Activated T-helper 9 cell treated with anti-CD3 and anti-CD28 coated beads, Interleukin-2, amount 50 U/mL, for 16 hours (primary cell): ENCODE measurements around the gene YIPF6.
"Not testable (repeated sequence)": the region's sequence is repeated elsewhere in the genome, so short reads cannot be mapped to it uniquely, and the experiment has no call there.

Experiments
- DNase-seq: peaks from one replicate; pipeline ENCODE4 v3.0.0-alpha.2; 2020; ENCODE audit warnings: low read depth

YIPF6 gene

DNA sequence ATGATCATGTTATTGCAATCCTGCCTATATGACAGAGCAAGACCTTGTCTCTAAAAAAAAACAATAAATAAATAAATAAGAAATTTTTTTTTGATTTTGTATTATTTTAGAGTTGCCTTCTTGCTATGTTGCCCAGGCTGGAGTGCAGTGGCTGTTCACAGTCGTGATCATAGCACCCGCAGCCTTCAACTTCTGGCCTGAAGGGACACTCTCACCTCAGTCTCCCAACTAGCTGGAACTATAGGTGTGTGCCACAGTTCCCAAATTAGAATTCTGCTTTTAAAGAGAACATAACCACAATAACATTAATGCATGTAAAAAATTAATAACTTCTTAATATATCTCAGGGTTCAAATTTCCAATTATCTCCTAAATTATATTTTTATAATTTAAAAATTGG is 7.8 kb downstream of the YIPF6 start:
- no peak for DNase-seq

DNA sequence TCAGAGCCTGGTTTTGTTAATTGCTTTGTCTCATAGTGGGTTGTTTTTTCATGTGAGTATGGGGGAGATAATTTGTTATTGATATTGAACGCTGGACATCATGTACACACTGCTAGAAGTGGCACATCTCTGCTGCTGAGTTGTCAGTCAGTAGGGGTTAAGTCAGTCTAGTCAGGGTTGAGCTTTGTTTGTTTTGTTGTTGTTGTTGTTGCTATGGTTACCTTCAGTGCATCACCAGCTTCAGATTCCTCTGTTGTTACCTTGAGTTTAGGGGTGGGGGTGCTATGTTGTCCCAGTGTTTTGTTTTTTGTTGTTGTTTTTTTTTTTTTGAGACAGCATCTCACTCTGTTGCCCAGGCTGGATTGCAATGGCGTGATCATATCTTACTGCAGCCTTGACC is 9.9 kb downstream of the YIPF6 start:
- no peak for DNase-seq

DNA sequence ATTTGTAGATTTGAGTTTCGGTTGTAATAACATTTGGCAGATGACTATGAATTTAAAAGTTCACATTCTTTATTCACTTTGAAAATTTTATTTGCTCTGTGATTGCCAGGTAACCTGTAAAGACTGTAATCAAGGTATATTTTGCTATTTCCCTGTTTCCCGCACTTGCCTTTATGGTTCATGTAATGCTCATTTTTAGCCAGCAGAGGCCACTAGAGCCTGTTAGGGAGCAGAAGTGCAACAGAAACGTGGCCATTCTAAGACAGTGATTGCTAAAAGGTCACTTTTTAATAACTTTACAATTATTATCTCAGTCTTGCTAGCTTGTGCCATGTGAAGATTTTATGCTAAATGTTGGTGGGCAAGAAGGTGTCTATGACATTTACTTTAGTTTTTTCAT is 12.4 kb downstream of the YIPF6 start:
- no peak for DNase-seq

DNA sequence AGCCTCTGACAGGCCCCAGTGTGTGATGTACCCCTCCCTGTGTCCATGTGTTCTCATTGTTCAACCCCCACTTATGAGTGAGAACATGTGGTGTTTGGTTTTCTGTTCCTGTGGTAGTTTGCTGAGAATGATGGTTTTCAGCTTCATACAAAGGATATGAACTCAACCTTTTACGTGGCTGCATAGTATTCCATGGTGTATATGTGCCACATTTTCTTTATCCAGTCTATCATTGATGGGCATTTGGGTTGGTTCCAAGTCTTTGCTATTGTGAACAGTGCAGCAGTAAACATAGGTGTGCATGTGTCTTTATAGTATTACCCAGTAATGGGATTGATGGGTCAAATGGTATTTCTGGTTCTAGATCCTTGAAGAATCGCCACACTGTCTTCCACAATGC is 25.8 kb downstream of the YIPF6 start:
- DNase-seq = not testable (repeated sequence)

GRCh38 chrX:68532831-68533533 is 34.1 kb downstream of the YIPF6 start:
- no peak for DNase-seq

GRCh38 chrX:68533656-68534055 is 34.8 kb downstream of the YIPF6 start:
- no peak for DNase-seq

DNA sequence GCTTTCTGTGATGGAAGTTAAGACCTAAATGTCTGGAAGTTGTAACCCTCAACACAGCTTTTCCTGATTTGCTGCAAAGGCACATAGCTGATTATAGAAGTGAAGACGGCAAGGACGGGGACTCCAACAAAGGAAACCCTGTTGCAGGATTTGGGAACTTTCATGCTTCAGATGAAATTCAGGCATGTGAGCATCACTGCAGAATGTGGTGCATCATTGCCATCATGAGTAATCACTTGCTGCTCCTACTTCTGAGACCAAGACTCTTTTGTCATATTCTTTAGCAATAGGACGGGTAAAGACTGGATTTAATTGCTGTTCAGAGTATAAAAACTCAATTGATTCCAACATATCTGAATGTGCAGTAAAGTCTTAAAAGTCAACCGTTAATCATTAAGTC is 35.8 kb downstream of the YIPF6 start:
- no peak for DNase-seq

DNA sequence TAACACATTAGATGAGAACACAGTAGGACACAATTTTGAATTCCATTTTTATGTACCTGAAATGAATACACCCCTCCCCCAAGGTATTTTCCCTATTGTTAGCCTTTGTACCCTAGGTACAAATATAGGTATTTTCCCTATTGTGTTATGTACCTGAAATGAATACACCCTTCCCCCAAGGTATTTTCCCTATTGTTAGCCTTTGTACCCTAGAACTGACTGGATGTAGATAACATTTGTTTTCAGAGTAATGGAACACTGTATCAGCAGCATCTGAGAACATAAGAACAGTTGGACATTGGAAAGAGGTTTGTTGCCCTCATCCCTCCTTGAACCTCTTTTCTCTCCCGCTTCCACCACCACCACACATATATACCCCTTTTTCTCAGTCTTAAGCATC is 37.6 kb downstream of the YIPF6 start:
- DNase-seq = no peak

DNA sequence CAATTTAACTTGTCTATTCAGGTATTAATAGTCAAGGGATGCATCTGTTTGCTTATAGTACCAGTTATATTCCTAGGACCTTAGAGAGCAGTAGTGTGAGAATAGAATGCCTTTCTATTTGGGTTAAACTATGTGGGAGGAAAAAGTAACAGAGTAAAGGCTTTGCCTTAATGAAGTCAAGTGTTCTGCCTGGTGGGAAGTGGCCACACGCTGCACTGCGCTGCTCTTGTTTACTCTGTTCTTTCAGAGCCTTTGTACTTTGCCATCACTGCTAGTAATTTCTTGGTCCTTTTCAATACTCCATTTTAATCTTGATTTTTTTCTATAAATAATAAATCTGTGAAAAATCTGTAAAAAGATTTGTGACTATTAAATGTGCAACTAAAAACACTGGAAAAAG is 38.0 kb downstream of the YIPF6 start:
- no peak for DNase-seq

GRCh38 chrX:68550193-68550592 is 51.3 kb downstream of the YIPF6 start:
- no peak for DNase-seq

- no peak for DNase-seq
Observed at GRCh38 chrX:68556036-68556435, 57.2 kb downstream of the YIPF6 start.

GRCh38 chrX:68557126-68557525 is 58.3 kb downstream of the YIPF6 start:
- not testable (repeated sequence) for DNase-seq

DNA sequence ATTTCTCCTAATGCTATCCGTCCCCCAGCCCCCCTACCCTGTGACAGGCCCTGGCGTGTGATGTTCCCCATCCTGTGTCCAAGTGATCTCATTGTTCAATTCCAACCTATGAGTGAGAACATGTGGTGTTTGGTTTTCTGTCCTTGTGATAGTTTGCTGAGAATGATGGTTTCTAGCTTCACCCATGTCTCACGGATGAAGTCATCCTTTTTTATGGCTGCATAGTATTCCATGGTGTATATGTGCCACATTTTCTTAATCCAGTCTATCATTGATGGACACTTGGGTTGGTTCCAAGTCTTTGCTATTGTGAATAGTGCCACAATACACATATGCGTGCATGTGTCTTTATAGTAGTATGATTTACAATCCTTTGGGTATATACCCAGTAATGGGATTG is 61.1 kb downstream of the YIPF6 start:
- not testable (repeated sequence) for DNase-seq

DNA sequence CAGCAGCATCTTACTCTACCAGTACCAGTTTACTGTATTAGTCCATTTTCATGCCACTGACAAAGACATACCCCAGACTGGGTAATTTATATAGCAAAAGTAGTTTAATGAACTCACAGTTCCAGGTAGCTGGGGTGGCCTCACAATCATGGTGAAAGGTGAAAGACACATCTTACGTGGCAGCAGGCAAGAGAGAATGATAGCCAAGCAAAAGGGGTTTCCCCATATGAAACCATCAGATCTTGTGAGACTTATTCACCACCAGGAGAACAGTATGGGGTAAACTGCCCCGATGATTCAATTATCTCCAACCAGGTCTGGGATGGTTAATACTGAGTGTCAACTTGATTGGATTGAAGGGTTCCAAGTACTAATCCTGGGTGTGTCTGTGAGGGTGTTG is 69.3 kb downstream of the YIPF6 start:
- no peak for DNase-seq

- DNase-seq = no peak
Observed at GRCh38 chrX:68570598-68570997, 71.7 kb downstream of the YIPF6 start.

DNA sequence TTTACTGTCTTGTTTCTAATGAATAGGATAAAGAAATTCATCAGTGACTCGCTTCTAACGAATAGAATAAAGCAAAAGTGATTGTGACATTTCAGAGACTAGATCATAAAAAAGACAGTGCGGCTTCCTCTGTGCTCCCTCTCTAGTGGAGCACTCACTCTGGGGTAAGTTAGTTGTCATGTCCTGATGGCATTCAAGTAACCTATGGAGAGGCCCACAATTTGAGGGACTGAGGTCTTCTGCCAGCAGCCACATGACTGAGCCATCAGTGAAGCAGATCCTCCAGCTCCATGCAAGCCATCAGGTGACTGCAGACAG is 72.4 kb downstream of the YIPF6 start:
- no peak for DNase-seq

DNA sequence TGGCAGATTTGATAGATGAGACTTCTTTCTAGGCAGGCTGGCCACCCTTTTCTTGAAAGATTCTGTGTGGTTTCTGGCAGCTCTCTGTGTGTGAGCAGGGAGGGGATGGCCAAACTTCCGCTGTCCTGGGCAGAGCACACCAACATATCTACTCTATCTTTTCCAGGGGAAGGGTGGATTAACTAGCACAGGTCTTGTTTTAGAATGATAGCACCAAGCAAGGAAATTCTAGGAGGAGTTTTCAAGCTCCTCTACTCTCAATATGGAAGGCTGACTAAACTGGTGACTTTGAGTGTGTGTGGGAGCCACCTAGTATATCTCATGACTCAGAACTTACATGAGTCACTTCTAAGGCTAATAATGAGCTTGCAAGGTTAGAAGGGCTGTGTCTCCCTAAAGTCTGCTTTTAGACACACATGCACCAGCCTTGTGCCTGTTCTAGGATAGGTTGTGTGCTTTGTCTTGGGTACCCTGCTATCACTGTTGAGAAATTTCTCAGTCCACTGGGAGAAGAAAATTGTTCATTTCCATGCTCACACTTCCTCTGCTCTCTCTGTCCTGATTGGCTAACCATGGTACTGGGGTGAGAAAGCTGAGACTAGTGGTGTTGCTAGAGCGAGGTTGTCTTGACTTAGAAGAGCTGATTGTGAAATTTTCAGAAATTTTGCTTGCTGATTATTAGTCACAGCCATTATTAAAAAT is 72.9 kb downstream of the YIPF6 start:
- no peak for DNase-seq

- no peak for DNase-seq
Observed at GRCh38 chrX:68574240-68574639, 75.4 kb downstream of the YIPF6 start.

DNA sequence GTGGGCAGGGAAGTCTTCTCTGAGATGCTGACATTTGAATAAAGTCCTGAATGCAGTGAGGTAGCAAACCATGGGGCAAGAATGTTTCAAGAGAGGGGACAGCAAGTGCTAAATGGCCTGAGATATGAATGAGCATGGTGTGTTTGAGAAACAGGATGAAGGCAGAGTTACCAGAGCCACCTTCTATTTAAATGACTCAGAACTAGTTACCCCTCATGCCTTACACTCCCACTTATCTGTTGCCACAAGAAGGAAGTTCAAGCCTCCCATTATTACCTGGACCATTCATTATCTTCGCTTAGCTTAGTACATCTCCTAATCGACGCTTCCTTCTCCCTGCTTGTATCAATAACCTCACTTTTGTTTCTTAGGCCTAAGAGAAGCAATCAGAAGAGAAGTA is 81.0 kb downstream of the YIPF6 start:
- DNase-seq = no peak

DNA sequence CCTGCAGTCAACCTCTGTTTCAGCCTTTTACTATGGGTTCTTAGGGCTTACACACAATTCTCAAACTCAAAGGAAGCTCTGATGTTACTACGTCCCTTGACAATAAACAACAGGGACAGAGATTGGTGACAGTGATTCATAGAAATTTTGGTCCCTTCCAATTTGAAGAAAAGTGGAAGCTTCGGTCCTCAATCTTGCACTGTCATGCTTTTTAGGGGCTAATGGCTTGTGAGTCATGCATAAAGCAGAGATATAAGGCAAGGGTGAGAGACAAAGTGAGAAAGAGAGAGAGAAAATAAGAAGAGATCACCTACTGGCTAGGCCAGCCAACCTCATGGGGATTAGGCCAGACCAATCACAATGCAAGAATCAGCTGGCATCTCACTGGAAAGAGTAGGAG is 85.4 kb downstream of the YIPF6 start:
- DNase-seq = no peak
